Ascending aorta (tissue), 2 donors: Measurements from ENCODE around the gene CCDC88A. TPM values are rescaled to one million over a fixed set of nuclear protein-coding genes. Genes with fewer than 3 reads are reported as not detected.

Experiments used
- DNase-seq, 2 donors: peaks; one replicate each; pipeline ENCODE4 v3.0.0-alpha.2; 2019; ENCODE audit warnings: low spot score in 2 of 2
- H3K27ac ChIP-seq, 2 donors: fragments of 200-600 bp; sonication (generic); one replicate each; pipeline ENCODE4 v1.5.1; 2016 to 2017; ENCODE audit warnings: mild to moderate bottlenecking in 1 of 2
- H3K27me3 ChIP-seq: fragments of 200-600 bp; sonication (generic); one replicate; pipeline ENCODE4 v1.5.1; 2017
- H3K36me3 ChIP-seq, 2 donors: fragments of 200-600 bp; sonication (generic); one replicate each; pipeline ENCODE4 v1.5.1; 2016
- H3K4me1 ChIP-seq, 2 donors: fragments of 200-600 bp; sonication (generic); one replicate each; pipeline ENCODE4 v1.5.1; 2016 to 2017; ENCODE audit warnings: mild to moderate bottlenecking in 1 of 2
- H3K4me3 ChIP-seq, 2 donors: fragments of 200-600 bp; sonication (generic); one replicate each; pipeline ENCODE4 v1.5.1; 2016 to 2017; ENCODE audit warnings: mild to moderate bottlenecking in 1 of 2
- H3K9me3 ChIP-seq, 2 donors: fragments of 200-600 bp; sonication (generic); one replicate each; pipeline ENCODE4 v1.5.1; 2016
- intact Hi-C: fragments of 100-400 bp; cut with DNase I; formaldehyde crosslinking; loops from one replicate; pipeline ENCODE4 v1.15.1; 2023
- total RNA-seq: library from RNA; depleted of rRNA; stranded (reverse); fragments of >200 nt; gene quantifications from one replicate; pipeline ENCODE4 v1.1.0, GENCODE V29; 2016
- TF ChIP-seq, protein P1 (sequence below), 3 experiments: fragments of 200-600 bp in 2 of 3; fragments of 450-650 bp in 1 of 3; sonication (generic) in 2 of 3; IDR thresholded peaks; one replicate each; pipeline ENCODE4 v1.5.1; 2016 to 2019; ENCODE audit warnings: antibody characterized with exemption in 3 of 3, mild to moderate bottlenecking in 1 of 3, moderate library complexity in 1 of 3

Gene CCDC88A
- total RNA-seq, 1 donor from 2014 or later = 39.2 TPM

DNA sequence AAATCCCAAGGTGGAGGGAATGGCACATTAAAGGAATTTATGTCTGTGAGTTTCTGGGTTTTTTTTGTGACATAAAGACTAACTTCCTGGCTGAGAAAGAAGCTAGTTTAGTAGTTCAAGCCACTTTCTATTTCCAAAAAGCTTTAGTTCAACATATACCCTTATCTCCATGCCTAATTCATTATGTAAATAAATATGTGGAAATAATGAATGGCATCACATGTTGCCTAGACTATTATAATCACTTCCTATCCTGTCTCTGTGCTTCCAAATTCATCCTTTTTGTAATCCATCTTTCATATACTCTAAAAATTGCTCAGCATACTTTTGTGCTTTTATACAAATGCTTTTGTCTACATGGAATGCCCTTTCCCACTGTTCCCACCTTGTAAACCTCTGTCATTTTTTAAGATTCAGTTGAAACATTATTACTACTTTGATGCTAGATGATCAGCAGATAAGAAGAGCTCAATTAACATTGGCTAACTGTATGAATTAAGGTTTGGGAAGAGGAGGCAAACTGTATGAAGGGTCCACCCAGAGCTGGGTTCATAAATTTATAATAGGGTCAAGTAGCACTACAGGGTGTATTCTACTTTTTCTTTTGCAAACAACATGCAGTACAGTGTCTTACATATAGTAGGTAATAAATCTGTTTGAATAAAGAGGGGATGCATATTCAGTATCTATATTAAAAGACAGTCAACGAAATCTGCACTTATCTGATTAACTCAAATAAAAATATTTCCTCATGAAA lies 88.9 kb downstream of the CCDC88A start:
- no peak for DNase-seq
- Histone ChIP-seq H3K27me3 (no peaks in the 10 kb centered on the region), H3K36me3 (peaks cover 15 to 45% of the 10 kb centered on the region in 2 donors), H3K4me1 (no peaks in the 10 kb centered on the region), H3K27ac (no peak overlapping the region), H3K9me3 (peaks cover 0 to 6% of the 10 kb centered on the region in 2 donors), H3K4me3 (no peak overlapping the region)
- TF ChIP-seq, protein P1, sequence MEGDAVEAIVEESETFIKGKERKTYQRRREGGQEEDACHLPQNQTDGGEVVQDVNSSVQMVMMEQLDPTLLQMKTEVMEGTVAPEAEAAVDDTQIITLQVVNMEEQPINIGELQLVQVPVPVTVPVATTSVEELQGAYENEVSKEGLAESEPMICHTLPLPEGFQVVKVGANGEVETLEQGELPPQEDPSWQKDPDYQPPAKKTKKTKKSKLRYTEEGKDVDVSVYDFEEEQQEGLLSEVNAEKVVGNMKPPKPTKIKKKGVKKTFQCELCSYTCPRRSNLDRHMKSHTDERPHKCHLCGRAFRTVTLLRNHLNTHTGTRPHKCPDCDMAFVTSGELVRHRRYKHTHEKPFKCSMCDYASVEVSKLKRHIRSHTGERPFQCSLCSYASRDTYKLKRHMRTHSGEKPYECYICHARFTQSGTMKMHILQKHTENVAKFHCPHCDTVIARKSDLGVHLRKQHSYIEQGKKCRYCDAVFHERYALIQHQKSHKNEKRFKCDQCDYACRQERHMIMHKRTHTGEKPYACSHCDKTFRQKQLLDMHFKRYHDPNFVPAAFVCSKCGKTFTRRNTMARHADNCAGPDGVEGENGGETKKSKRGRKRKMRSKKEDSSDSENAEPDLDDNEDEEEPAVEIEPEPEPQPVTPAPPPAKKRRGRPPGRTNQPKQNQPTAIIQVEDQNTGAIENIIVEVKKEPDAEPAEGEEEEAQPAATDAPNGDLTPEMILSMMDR (IDR thresholded peaks at IDR 0.05) = no peak
- intact Hi-C loops = no loop called here

DNA sequence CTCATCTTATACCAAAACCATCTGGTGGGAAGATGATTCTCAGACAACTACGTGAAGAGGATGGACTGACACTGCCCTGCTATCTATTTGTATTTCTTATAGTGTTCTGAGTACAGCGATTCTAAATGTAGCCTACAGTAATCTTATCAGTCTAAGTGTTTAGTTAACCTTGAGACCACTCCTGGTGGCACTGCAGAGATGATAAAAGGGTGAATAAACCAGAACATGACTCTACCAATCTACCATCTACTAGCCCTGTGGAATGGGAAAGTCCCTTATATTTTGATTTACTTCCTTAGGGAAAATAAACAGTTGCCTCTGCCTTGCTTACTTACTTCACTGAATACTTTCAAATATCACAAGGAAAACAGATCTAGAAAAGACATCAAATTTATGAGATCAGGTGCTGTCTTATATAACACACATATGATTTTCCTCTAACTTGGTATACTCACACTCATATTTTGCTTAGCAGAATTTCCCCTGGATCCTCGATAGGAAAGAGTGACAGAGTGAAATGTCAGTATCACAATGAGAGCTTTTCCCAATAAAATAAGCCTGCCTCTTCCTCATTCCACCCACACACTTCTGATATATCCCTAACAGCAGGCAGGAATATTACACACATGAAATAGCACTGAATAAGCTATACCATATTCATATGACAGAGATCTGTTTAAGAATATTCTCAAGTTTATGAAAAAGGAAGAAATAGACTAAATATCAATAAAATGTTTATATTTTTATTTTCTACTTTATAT lies 92.0 kb downstream of the CCDC88A start:
- intact Hi-C loops = no loop called here
- H3K9me3 ChIP-seq = peaks cover 0 to 6% of the 10 kb centered on the region in 2 donors
- TF ChIP-seq, protein P1 (IDR thresholded peaks at IDR 0.05) = no peak
- no peak overlapping the region for H3K4me3 ChIP-seq
- DNase-seq = no peak
- H3K27me3 ChIP-seq = no peaks in the 10 kb centered on the region
- H3K4me1 ChIP-seq = no peaks in the 10 kb centered on the region
- peaks cover 16 to 40% of the 10 kb centered on the region in 2 donors for H3K36me3 ChIP-seq
- H3K27ac ChIP-seq = no peak overlapping the region

DNA sequence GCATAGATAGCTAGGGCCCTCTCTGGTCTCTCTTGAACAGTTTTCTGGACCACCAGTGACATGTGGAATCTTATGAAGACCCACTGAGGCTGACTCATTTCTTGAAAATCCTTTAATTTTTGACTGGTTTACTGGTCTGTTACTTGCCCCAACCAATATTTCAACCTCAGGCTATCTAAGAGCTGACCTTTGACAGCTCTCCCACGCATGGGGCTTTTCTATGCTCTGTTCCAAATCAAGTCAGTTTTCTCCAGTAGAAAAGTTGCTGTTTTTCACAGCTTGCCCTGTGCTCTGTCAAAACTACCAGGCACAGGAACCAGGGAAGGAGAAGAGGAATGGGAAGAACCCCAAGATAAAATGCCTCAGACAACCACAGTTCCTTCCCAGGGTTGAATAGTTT lies 104.7 kb downstream of the CCDC88A start:
- H3K4me3 ChIP-seq = no peak overlapping the region
- no peak overlapping the region for H3K27ac ChIP-seq
- H3K4me1 ChIP-seq = no peaks in the 10 kb centered on the region
- H3K36me3 ChIP-seq = peaks cover 11 to 60% of the 10 kb centered on the region in 2 donors
- TF ChIP-seq, protein P1 (IDR thresholded peaks at IDR 0.05) = no peak
- intact Hi-C loops = no loop called here
- no peaks in the 10 kb centered on the region for H3K27me3 ChIP-seq
- DNase-seq = no peak
- H3K9me3 ChIP-seq = no peaks in the 10 kb centered on the region

DNA sequence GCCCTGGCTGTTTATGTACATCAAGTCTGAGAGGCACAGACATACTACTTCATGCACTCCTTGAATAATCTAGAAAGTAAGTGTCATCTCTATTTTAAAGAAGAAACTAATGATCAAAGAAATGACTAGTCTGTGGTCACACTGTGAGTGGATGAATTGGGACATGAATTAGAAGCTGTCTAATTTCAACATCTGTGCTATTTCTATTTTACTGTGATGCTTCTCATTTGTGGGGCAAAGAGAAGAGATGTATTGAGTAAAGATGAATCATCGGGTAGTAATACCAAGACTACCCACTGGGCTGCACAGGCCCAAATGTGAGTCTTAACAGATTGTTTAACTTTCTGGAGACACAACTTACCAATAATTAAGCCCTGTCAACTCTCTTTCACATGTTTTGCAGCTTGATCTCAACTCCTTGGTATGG lies 108.2 kb downstream of the CCDC88A start:
- intact Hi-C loops = no loop called here
- Histone ChIP-seq H3K27me3 (no peaks in the 10 kb centered on the region), H3K36me3 (peaks cover 7 to 46% of the 10 kb centered on the region in 2 donors), H3K4me3 (no peak overlapping the region), H3K27ac (no peak overlapping the region), H3K4me1 (no peaks in the 10 kb centered on the region), H3K9me3 (no peaks in the 10 kb centered on the region)
- DNase-seq = no peak
- TF ChIP-seq, protein P1 (IDR thresholded peaks at IDR 0.05) = peak in 1 of 3 experiments; percentile 9

DNA sequence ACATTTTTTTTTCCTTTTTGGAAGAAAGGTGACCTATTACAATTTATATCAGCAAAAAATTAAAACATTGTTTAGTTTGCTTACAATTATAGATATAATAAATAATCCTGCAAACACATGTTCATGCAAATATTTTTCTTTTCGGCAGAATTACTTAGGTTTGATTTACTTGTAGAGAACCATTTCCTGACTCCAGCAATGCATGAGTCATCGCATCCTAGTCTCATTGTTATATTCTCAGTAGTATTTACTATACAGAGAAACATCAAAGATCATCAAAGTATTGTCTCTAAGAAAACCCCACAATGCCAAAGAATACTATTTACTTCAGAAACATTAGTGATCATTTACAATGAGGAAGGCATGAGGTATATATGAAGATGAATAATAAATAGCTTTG lies 110.2 kb downstream of the CCDC88A start:
- TF ChIP-seq, protein P1 (IDR thresholded peaks at IDR 0.05) = no peak
- intact Hi-C loops = no loop called here
- H3K9me3 ChIP-seq = no peaks in the 10 kb centered on the region
- peaks cover 0 to 32% of the 10 kb centered on the region in 2 donors for H3K36me3 ChIP-seq
- no peak for DNase-seq
- no peak overlapping the region for H3K27ac ChIP-seq
- no peak overlapping the region for H3K4me3 ChIP-seq
- H3K4me1 ChIP-seq = no peaks in the 10 kb centered on the region
- H3K27me3 ChIP-seq = no peaks in the 10 kb centered on the region
